Vagina (tissue), 2 donors: Measurements from ENCODE around the gene EVA1C.

Source experiments
- POLR2A ChIP-seq, 2 donors: fragments of 450-650 bp; IDR thresholded peaks; one replicate each; pipeline ENCODE4 v1.6.1; 2017; ENCODE audit warnings: antibody characterized with exemption in 2 of 2, mild to moderate bottlenecking in 2 of 2, moderate library complexity in 2 of 2
- TF ChIP-seq, protein P1 (sequence below), 3 experiments: fragments of 450-650 bp in 2 of 3; fragments of 200-600 bp in 1 of 3; sonication (generic) in 1 of 3; IDR thresholded peaks; one replicate each; pipeline ENCODE4 v1.5.1; 2017 to 2019; ENCODE audit warnings: antibody characterized with exemption in 3 of 3, mild to moderate bottlenecking in 2 of 3, moderate library complexity in 2 of 3

DNA sequence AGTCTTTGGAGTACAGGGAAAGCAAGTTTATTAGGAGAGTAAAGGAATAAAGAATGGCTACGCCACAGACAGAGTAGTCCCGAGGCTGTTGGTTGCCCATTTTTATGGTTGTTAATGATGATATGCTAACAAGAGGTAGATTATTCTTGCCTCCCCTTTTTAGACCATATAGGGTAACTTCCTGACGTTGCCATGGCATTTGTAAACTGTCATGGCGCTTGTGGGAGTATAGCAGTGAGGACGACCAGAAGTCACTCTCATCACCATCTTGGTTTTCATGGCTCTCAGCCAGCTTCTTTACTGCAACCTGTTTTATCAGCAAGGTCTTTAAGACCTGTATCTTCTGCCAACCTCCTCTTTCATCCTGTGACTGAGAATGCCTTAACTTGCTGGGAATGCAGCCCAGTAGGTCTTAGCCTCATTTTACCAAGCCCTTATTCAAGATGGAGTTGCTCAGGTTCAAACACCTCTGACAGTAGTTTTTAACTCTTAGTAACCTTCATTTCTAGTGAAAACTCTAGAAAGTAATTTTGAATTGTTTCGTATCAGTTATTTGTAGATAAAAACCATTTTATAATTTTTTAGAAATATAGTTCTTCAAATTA, 146.6 kb downstream of the EVA1C start:
- TF ChIP-seq POLR2A (IDR thresholded peaks at IDR 0.05) = no peak
- TF ChIP-seq, protein P1, sequence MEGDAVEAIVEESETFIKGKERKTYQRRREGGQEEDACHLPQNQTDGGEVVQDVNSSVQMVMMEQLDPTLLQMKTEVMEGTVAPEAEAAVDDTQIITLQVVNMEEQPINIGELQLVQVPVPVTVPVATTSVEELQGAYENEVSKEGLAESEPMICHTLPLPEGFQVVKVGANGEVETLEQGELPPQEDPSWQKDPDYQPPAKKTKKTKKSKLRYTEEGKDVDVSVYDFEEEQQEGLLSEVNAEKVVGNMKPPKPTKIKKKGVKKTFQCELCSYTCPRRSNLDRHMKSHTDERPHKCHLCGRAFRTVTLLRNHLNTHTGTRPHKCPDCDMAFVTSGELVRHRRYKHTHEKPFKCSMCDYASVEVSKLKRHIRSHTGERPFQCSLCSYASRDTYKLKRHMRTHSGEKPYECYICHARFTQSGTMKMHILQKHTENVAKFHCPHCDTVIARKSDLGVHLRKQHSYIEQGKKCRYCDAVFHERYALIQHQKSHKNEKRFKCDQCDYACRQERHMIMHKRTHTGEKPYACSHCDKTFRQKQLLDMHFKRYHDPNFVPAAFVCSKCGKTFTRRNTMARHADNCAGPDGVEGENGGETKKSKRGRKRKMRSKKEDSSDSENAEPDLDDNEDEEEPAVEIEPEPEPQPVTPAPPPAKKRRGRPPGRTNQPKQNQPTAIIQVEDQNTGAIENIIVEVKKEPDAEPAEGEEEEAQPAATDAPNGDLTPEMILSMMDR (IDR thresholded peaks at IDR 0.05) = no peak
